CD4-positive, alpha-beta memory T cell (primary cell): Measurements from ENCODE around the gene SDR9C7. TPM values are rescaled to one million over a fixed set of nuclear protein-coding genes. Genes with fewer than 3 reads are reported as not detected.
"Not testable (repeated sequence)": the region's sequence is repeated elsewhere in the genome, so short reads cannot be mapped to it uniquely, and the experiment has no call there.

Experiments used
- CTCF ChIA-PET: fragments of 350-600 bp; sonication (Branson Sonifier 250); formaldehyde crosslinking; loops from one replicate; lab custom pipeline; 2021; ENCODE audit warnings: inconsistent platforms; ENCODE audit not compliant: partially characterized antibody; lab: Charles Lee
- POLR2A ChIA-PET: fragments of 350-600 bp; sonication (Branson Sonifier 250); formaldehyde crosslinking; loops from one replicate; lab custom pipeline; 2021; ENCODE audit not compliant: partially characterized antibody; lab: Charles Lee
- DNase-seq, 5 donors: peaks; one replicate each; pipeline versions ENCODE4 v3.0.0 to v3.0.0-alpha.2; 2020 to 2022; ENCODE audit warnings: mixed read lengths in 1 of 5
- H3K27ac ChIP-seq: one replicate; pipeline ENCODE4 v1.7.0; 2013; ENCODE audit warnings: low read depth, low read length
- H3K27me3 ChIP-seq: 2 replicates; pipeline ENCODE4 v1.7.0; 2013; ENCODE audit warnings: mild to moderate bottlenecking, low read length, moderate library complexity; ENCODE audit not compliant: insufficient read depth
- H3K36me3 ChIP-seq: 2 replicates; pipeline ENCODE4 v1.7.0; 2013; ENCODE audit warnings: mild to moderate bottlenecking, low read length, moderate library complexity; ENCODE audit not compliant: insufficient read depth
- H3K4me1 ChIP-seq: 2 replicates; pipeline ENCODE4 v1.7.0; 2013; ENCODE audit warnings: mild to moderate bottlenecking, low read length, moderate library complexity; ENCODE audit not compliant: insufficient read depth
- H3K4me3 ChIP-seq, 2 donors: one replicate each; pipeline ENCODE4 v1.7.0; 2013; ENCODE audit warnings: low read length in 2 of 2, mild to moderate bottlenecking in 1 of 2
- H3K9me3 ChIP-seq, 2 donors: one replicate each; pipeline ENCODE4 v1.7.0; 2013; ENCODE audit warnings: low read length in 2 of 2, control low read depth in 1 of 2; ENCODE audit not compliant: control insufficient read depth in 1 of 2
- H3K27ac Mint-ChIP-seq, 7 donors: one replicate each; pipeline ENCODE4 v1.8.0; 2020 to 2021; ENCODE audit warnings: mixed read lengths in 7 of 7, mild to moderate bottlenecking in 6 of 7, inconsistent platforms in 3 of 7, moderate library complexity in 3 of 7
- H3K27me3 Mint-ChIP-seq, 2 donors: one replicate each; pipeline ENCODE4 v1.8.0; 2020 to 2021; ENCODE audit warnings: mixed read lengths in 2 of 2
- H3K36me3 Mint-ChIP-seq, 2 donors: one replicate each; pipeline ENCODE4 v1.8.0; 2020 to 2021; ENCODE audit warnings: mixed read lengths in 2 of 2, inconsistent platforms in 1 of 2, mild to moderate bottlenecking in 1 of 2
- H3K4me1 Mint-ChIP-seq, 4 donors: one replicate each; pipeline ENCODE4 v1.8.0; 2020 to 2021; ENCODE audit warnings: mixed read lengths in 4 of 4, mild to moderate bottlenecking in 1 of 4
- H3K4me3 Mint-ChIP-seq, 8 donors: one replicate each; pipeline ENCODE4 v1.8.0; 2020 to 2021; ENCODE audit warnings: mixed read lengths in 8 of 8, mild to moderate bottlenecking in 7 of 8, moderate library complexity in 6 of 8, inconsistent platforms in 3 of 8
- H3K9me3 Mint-ChIP-seq, 8 donors: one replicate each; pipeline ENCODE4 v1.8.0; 2020 to 2021; ENCODE audit warnings: mixed read lengths in 8 of 8, mild to moderate bottlenecking in 5 of 8, inconsistent platforms in 3 of 8, moderate library complexity in 1 of 8
- intact Hi-C: fragments of 100-400 bp; cut with micrococcal nuclease; formaldehyde crosslinking; loops from one replicate; pipeline ENCODE4 v1.15.1; 2023
- polyA plus RNA-seq, 2 donors: library from polyadenylated mRNA; unstranded; fragments of 300-500 nt; fragmentation: Illumina TruSeq; gene quantifications; one replicate each; pipeline ENCODE4 v1.2.3, GENCODE V29; 2021
- total RNA-seq, 2 experiments: library from RNA; stranded (reverse); gene quantifications; one replicate each; pipeline ENCODE4 v1.2.3, GENCODE V29; 2021

SDR9C7 gene
- total and polyA plus RNA-seq, 4 experiments from 2014 or later = not detected

- Histone ChIP-seq H3K27ac (no peak overlapping the region), H3K27me3 (no peaks in the 10 kb centered on the region), H3K4me1 (no peaks in the 10 kb centered on the region), H3K36me3 (no peaks in the 10 kb centered on the region), H3K9me3 (no peaks in the 10 kb centered on the region), H3K4me3 (no peak overlapping the region)
- CTCF ChIA-PET = no interaction called here
- Mint-ChIP-seq H3K4me1 (no peaks in the 10 kb centered on the region), H3K36me3 (peaks cover 0 to 3% of the 10 kb centered on the region in 2 donors), H3K27me3 (peaks cover 9 to 22% of the 10 kb centered on the region in 2 donors), H3K9me3 (peaks cover 0 to 20% (median 12%) of the 10 kb centered on the region in 8 donors), H3K27ac (no peak overlapping the region), H3K4me3 (no peak overlapping the region)
- POLR2A ChIA-PET = no interaction called here
- intact Hi-C loops = no loop called here
- no peak for DNase-seq
Measured at GRCh38 chr12:56916296-56916995, 17.8 kb downstream of the SDR9C7 start.

GRCh38 chr12:56914724-56915123 is 19.5 kb downstream of the SDR9C7 start:
- H3K27ac Mint-ChIP-seq = no peak overlapping the region
- CTCF ChIA-PET = interaction anchor here (1.6 kb wide), 1 partner anchor 18 kb away, joined by 3 read pairs; no protein-coding TSS in a partner anchor
- H3K36me3 Mint-ChIP-seq = peaks cover 0 to 11% of the 10 kb centered on the region in 2 donors
- intact Hi-C loops = no loop called here
- peaks cover 0 to 6% of the 10 kb centered on the region in 2 donors for H3K9me3 ChIP-seq
- no peak overlapping the region for H3K27ac ChIP-seq
- no peaks in the 10 kb centered on the region for H3K27me3 ChIP-seq
- peaks cover 14 to 27% of the 10 kb centered on the region in 2 donors for H3K27me3 Mint-ChIP-seq
- no peaks in the 10 kb centered on the region for H3K4me1 ChIP-seq
- no peak for DNase-seq
- no peak overlapping the region for H3K4me3 ChIP-seq
- peaks cover 2 to 20% (median 13%) of the 10 kb centered on the region in 8 donors for H3K9me3 Mint-ChIP-seq
- POLR2A ChIA-PET = no interaction called here
- no peak overlapping the region for H3K4me3 Mint-ChIP-seq
- no peaks in the 10 kb centered on the region for H3K4me1 Mint-ChIP-seq
- H3K36me3 ChIP-seq = no peaks in the 10 kb centered on the region

GRCh38 chr12:56914256-56914655 is 20.0 kb downstream of the SDR9C7 start:
- H3K36me3 ChIP-seq = no peaks in the 10 kb centered on the region
- ChIA-PET CTCF (interaction anchor here (1.6 kb wide), 1 partner anchor 18 kb away, joined by 3 read pairs; no protein-coding TSS in a partner anchor), POLR2A (no interaction called here)
- intact Hi-C loops = no loop called here
- Mint-ChIP-seq H3K9me3 (peaks cover 3 to 25% (median 18%) of the 10 kb centered on the region in 8 donors), H3K4me1 (no peaks in the 10 kb centered on the region), H3K27ac (no peak overlapping the region), H3K36me3 (peaks cover 0 to 11% of the 10 kb centered on the region in 2 donors), H3K27me3 (peaks cover 14 to 27% of the 10 kb centered on the region in 2 donors), H3K4me3 (no peak overlapping the region)
- no peaks in the 10 kb centered on the region for H3K4me1 ChIP-seq
- no peak for DNase-seq
- no peak overlapping the region for H3K27ac ChIP-seq
- no peaks in the 10 kb centered on the region for H3K27me3 ChIP-seq
- no peak overlapping the region for H3K4me3 ChIP-seq
- peaks cover 0 to 9% of the 10 kb centered on the region in 2 donors for H3K9me3 ChIP-seq

- intact Hi-C loops, H3K4me3 ChIP-seq, H3K4me3 Mint-ChIP-seq, H3K9me3 ChIP-seq, H3K27ac Mint-ChIP-seq, H3K36me3 ChIP-seq, DNase-seq, CTCF ChIA-PET, POLR2A ChIA-PET, H3K27ac ChIP-seq, H3K4me1 Mint-ChIP-seq, H3K27me3 ChIP-seq, H3K4me1 ChIP-seq: not testable (repeated sequence)
- H3K36me3 Mint-ChIP-seq = peaks cover 0 to 11% of the 10 kb centered on the region in 2 donors
- H3K27me3 Mint-ChIP-seq = peaks cover 13 to 14% of the 10 kb centered on the region in 2 donors
- H3K9me3 Mint-ChIP-seq = peaks cover 3 to 32% (median 22%) of the 10 kb centered on the region in 8 donors
Measured at GRCh38 chr12:56909403-56909802, 24.8 kb downstream of the SDR9C7 start.

GRCh38 chr12:56908136-56908535 is 26.1 kb downstream of the SDR9C7 start:
- no peaks in the 10 kb centered on the region for H3K4me1 ChIP-seq
- CTCF ChIA-PET = no interaction called here
- intact Hi-C loops = no loop called here
- Mint-ChIP-seq H3K27me3 (peaks cover 10 to 12% of the 10 kb centered on the region in 2 donors), H3K4me3 (no peak overlapping the region), H3K9me3 (peaks cover 3 to 42% (median 27%) of the 10 kb centered on the region in 8 donors), H3K4me1 (no peaks in the 10 kb centered on the region), H3K36me3 (peaks cover 2 to 11% of the 10 kb centered on the region in 2 donors), H3K27ac (no peak overlapping the region)
- no peak for DNase-seq
- H3K27ac ChIP-seq = no peak overlapping the region
- POLR2A ChIA-PET = no interaction called here
- H3K9me3 ChIP-seq = peaks cover 0 to 9% of the 10 kb centered on the region in 2 donors
- no peaks in the 10 kb centered on the region for H3K36me3 ChIP-seq
- H3K4me3 ChIP-seq = no peak overlapping the region
- no peaks in the 10 kb centered on the region for H3K27me3 ChIP-seq

GRCh38 chr12:56905852-56906251 is 28.4 kb downstream of the SDR9C7 start:
- CTCF ChIA-PET = no interaction called here

GRCh38 chr12:56903374-56903773 is 30.8 kb downstream of the SDR9C7 start:
- Histone ChIP-seq H3K27me3 (no peaks in the 10 kb centered on the region), H3K4me1 (no peaks in the 10 kb centered on the region), H3K27ac (no peak overlapping the region), H3K36me3 (no peaks in the 10 kb centered on the region), H3K9me3 (peaks cover 6 to 21% of the 10 kb centered on the region in 2 donors), H3K4me3 (no peak overlapping the region)
- peaks cover 7% of the 10 kb centered on the region in 2 donors for H3K36me3 Mint-ChIP-seq
- intact Hi-C loops = no loop called here
- peaks cover 7 to 8% of the 10 kb centered on the region in 2 donors for H3K27me3 Mint-ChIP-seq
- CTCF ChIA-PET = no interaction called here
- no peak overlapping the region for H3K27ac Mint-ChIP-seq
- POLR2A ChIA-PET = no interaction called here
- no peak for DNase-seq
- peaks cover 2 to 59% (median 40%) of the 10 kb centered on the region in 8 donors for H3K9me3 Mint-ChIP-seq
- no peak overlapping the region for H3K4me3 Mint-ChIP-seq
- H3K4me1 Mint-ChIP-seq = no peaks in the 10 kb centered on the region

More at GRCh38 chr12:56905852-56906251, 28.4 kb downstream of the SDR9C7 start:
- H3K4me3 Mint-ChIP-seq = no peak overlapping the region
- no peak overlapping the region for H3K27ac Mint-ChIP-seq
- POLR2A ChIA-PET = no interaction called here
- no peaks in the 10 kb centered on the region for H3K27me3 ChIP-seq
- no peak overlapping the region for H3K27ac ChIP-seq
- H3K36me3 ChIP-seq = no peaks in the 10 kb centered on the region
- H3K9me3 Mint-ChIP-seq = peaks cover 5 to 55% (median 37%) of the 10 kb centered on the region in 8 donors
- H3K9me3 ChIP-seq = peaks cover 3 to 23% of the 10 kb centered on the region in 2 donors
- intact Hi-C loops = no loop called here
- no peaks in the 10 kb centered on the region for H3K4me1 Mint-ChIP-seq
- H3K4me1 ChIP-seq = no peaks in the 10 kb centered on the region
- H3K27me3 Mint-ChIP-seq = peaks cover 6 to 7% of the 10 kb centered on the region in 2 donors
- DNase-seq = no peak
- H3K36me3 Mint-ChIP-seq = peaks cover 5 to 12% of the 10 kb centered on the region in 2 donors
- no peak overlapping the region for H3K4me3 ChIP-seq
